AG04449 (cell line): ENCODE results near the gene PPA2.
A peak's percentile ranks its signal among the peaks of the same experiment; 100 is the strongest.

Source experiments
- CTCF ChIA-PET: fragments of 350-600 bp; formaldehyde crosslinking; extraction: SDS; loops from one replicate; lab custom pipeline; 2021; ENCODE audit warnings: antibody characterized with exemption; lab: Yijun Ruan, JAX
- POLR2A ChIA-PET: fragments of 400-600, 350-600 bp; formaldehyde crosslinking; extraction: SDS; loops from one replicate; lab custom pipeline; 2020; ENCODE audit warnings: antibody characterized with exemption, inconsistent platforms; lab: Yijun Ruan, JAX
- DNase-seq: peaks from one replicate; pipeline ENCODE4 v3.0.0-alpha.2; 2010; ENCODE audit warnings: low read depth, low spot score
- H3K4me3 ChIP-seq: 2 replicates; pipeline ENCODE4 v1.5.1; 2011; ENCODE audit warnings: low read depth, mild to moderate bottlenecking, control low read depth, low read length
- CTCF ChIP-seq: IDR thresholded peaks from one replicate; pipeline ENCODE4 v1.5.1; 2011; ENCODE audit warnings: mild to moderate bottlenecking, moderate library complexity, low read length, control low read depth, inconsistent platforms; ENCODE audit not compliant: insufficient read depth; ENCODE audit errors: missing control alignments

Gene PPA2

GRCh38 chr4:105458001-105458400 is 15.9 kb downstream of the PPA2 start:
- POLR2A ChIA-PET: no interaction called here
- CTCF ChIA-PET: interaction anchor here (5.6 kb wide), 1 partner anchor 16 kb away, joined by 24 read pairs; the partner anchor contains the start of gene PPA2
- H3K4me3 ChIP-seq: no peak overlapping the region
- TF ChIP-seq CTCF: no peak
- DNase-seq: no peak

DNA sequence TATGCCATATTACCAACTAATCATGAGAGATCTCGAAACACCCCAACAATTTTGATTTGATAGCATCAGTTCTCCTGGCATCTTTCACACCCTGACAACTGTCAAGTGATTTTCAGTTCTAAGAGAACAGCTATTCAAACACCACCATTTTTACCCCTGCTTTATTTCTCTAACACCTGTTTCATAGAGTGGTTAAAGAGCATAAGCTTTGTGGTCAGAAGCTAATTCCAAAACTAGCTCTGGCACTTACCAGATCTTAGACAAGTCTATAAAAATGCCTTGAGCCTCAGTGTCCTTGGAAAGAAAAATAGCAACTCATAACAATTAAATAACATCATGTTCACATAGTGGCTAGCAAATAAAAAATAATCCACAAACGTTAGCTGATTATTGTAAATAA is 17.9 kb downstream of the PPA2 start:
- no peak for TF ChIP-seq CTCF
- no peak overlapping the region for H3K4me3 ChIP-seq
- ChIA-PET POLR2A (no interaction called here), CTCF (interaction anchor here (1.2 to 1.8 kb wide), 2 partner anchors 18 to 315 kb away, joined by 3 to 5 read pairs; partner anchors contain the start of gene PPA2)
- DNase-seq: no peak

DNA sequence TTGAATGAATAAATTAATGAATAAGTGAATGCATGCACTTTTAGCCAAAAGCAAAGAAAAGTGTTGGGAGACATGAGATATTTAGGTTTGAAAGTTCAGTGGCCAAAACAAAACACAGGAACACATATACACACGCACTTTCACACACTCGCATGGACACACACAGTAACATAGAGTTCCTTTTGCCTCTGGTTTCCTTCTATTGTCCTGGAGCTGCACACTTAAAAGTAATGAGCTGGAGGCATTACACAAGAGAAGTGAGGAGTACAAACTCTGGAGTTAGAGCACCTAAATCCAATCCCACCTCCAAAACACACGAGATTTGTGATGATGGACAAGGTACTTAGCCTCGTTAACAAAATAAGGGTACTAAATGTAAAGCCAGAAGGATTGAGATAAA is 18.7 kb downstream of the PPA2 start:
- H3K4me3 ChIP-seq: no peak overlapping the region
- POLR2A ChIA-PET: no interaction called here
- CTCF ChIA-PET: interaction anchor here (1.2 to 1.8 kb wide), 2 partner anchors 19 to 314 kb away, joined by 3 to 5 read pairs; partner anchors contain the start of gene PPA2
- no peak for DNase-seq
- TF ChIP-seq CTCF: no peak

GRCh38 chr4:105453550-105454205 is 20.2 kb downstream of the PPA2 start:
- DNase-seq: no peak
- H3K4me3 ChIP-seq: no peak overlapping the region
- CTCF ChIA-PET: interaction anchor here (1.2 to 1.9 kb wide), 2 partner anchors 10 to 20 kb away, joined by 3 to 8 read pairs; partner anchors contain the start of gene PPA2

GRCh38 chr4:105451346-105451745 is 22.5 kb downstream of the PPA2 start:
- H3K4me3 ChIP-seq: no peak overlapping the region
- CTCF ChIA-PET: no interaction called here
- POLR2A ChIA-PET: no interaction called here
- TF ChIP-seq CTCF: no peak
- no peak for DNase-seq

More at GRCh38 chr4:105453550-105454205, 20.2 kb downstream of the PPA2 start:
- TF ChIP-seq CTCF: no peak
- POLR2A ChIA-PET: no interaction called here

- POLR2A ChIA-PET: no interaction called here
- DNase-seq: no peak
- TF ChIP-seq CTCF: peak; percentile 3
- no peak overlapping the region for H3K4me3 ChIP-seq
- CTCF ChIA-PET: interaction anchor here (1.2 kb wide), 1 partner anchor 9 kb away, joined by 3 read pairs; no protein-coding TSS in a partner anchor
Measured at GRCh38 chr4:105440890-105441289, 33.0 kb downstream of the PPA2 start.
